Fibroblast of pulmonary artery (primary cell): ENCODE results near the gene NDUFV3.

Experiments
- DNase-seq: peaks from one replicate; pipeline ENCODE4 v3.0.0-alpha.2; 2010; ENCODE audit warnings: low read depth
- H3K4me3 ChIP-seq: replicated peaks from 2 replicates; pipeline ENCODE4 v1.5.1; 2011; ENCODE audit warnings: low read depth, mild to moderate bottlenecking, control low read depth, low read length, moderate library complexity
- CTCF ChIP-seq: IDR thresholded peaks from 2 replicates; pipeline ENCODE4 v1.5.1; 2011; ENCODE audit warnings: mild to moderate bottlenecking, control low read depth, low read length, inconsistent platforms; ENCODE audit errors: missing control alignments

Gene NDUFV3

GRCh38 chr21:42878678-42878992 lies 14.5 kb upstream of the NDUFV3 start:
- no peak for TF ChIP-seq CTCF
- H3K4me3 ChIP-seq = peak overlapping the region; percentile 94
- DNase-seq = no peak

GRCh38 chr21:42878993-42879787 lies 13.9 kb upstream of the NDUFV3 start, which contains the start of gene WDR4:
Gene WDR4 (minus strand): TSS chr21:42879539. CDS start chr21:42879495, 44 bp downstream.
- H3K4me3 ChIP-seq = peak within 1 kb of the TSS; percentile 94
- peak; percentile 98 for DNase-seq
- TF ChIP-seq CTCF = no peak

- peak overlapping the region; percentile 94 for H3K4me3 ChIP-seq
- TF ChIP-seq CTCF = no peak
- no peak for DNase-seq
These were observed 12.8 kb upstream of the NDUFV3 start for GRCh38 chr21:42880352-42880751.

- H3K4me3 ChIP-seq = no peak overlapping the region
- DNase-seq = no peak
- TF ChIP-seq CTCF = no peak
These were observed 9.2 kb upstream of the NDUFV3 start for GRCh38 chr21:42883921-42884320.

GRCh38 chr21:42887326-42887725 lies 5.8 kb upstream of the NDUFV3 start:
- TF ChIP-seq CTCF = no peak
- H3K4me3 ChIP-seq = no peak overlapping the region
- DNase-seq = no peak

GRCh38 chr21:42892582-42892930 lies 553 bp upstream of the NDUFV3 start:
- H3K4me3 ChIP-seq = peak overlapping the region; percentile 96
- TF ChIP-seq CTCF = no peak
- no peak for DNase-seq

- no peak overlapping the region for H3K4me3 ChIP-seq
- TF ChIP-seq CTCF = no peak
- DNase-seq = no peak
These were observed 7.3 kb downstream of the NDUFV3 start for GRCh38 chr21:42900446-42900845.
